Endothelial cell of hepatic sinusoid (primary cell): Measurements from ENCODE around the gene SH2D2A.

ENCODE experiments used
- in situ Hi-C: cut with HindIII; loops from 2 replicates; pipeline ENCODE4 v1.10.0; 2017; ENCODE audit warnings: low sequenced_read_pairs

Gene SH2D2A

GRCh38 chr1:156848461-156849150 is 32.0 kb upstream of the SH2D2A start:
- in situ Hi-C loops = no loop called here

GRCh38 chr1:156847591-156848460 is 31.2 kb upstream of the SH2D2A start:
- in situ Hi-C loops = no loop called here

GRCh38 chr1:156846643-156847042 is 30.0 kb upstream of the SH2D2A start:
- in situ Hi-C loops = no loop called here

- in situ Hi-C loops = no loop called here
Observed at GRCh38 chr1:156845953-156846545, 29.4 kb upstream of the SH2D2A start.

- in situ Hi-C loops = no loop called here
Observed at GRCh38 chr1:156845055-156845952, 28.7 kb upstream of the SH2D2A start.

- in situ Hi-C loops = loop anchor here (5.0 kb wide), 3 partner anchors 42 to 87 kb away; partner anchors contain the start of gene PEAR1
Observed at GRCh38 chr1:156844638-156845037, 28.0 kb upstream of the SH2D2A start.

- in situ Hi-C loops = loop anchor here (5.0 kb wide), 3 partner anchors 42 to 87 kb away; partner anchors contain the start of gene PEAR1
Observed at GRCh38 chr1:156844102-156844501, 27.5 kb upstream of the SH2D2A start.

GRCh38 chr1:156842618-156843300 is 26.1 kb upstream of the SH2D2A start:
- in situ Hi-C loops = loop anchor here (5.0 kb wide), 3 partner anchors 40 to 85 kb away; partner anchors contain the start of gene PEAR1

- in situ Hi-C loops = loop anchor here (5.0 kb wide), 3 partner anchors 39 to 84 kb away; partner anchors contain the start of gene PEAR1
Observed at GRCh38 chr1:156841295-156841855, 24.7 kb upstream of the SH2D2A start.

- in situ Hi-C loops = loop anchor here (5.0 kb wide), 3 partner anchors 39 to 84 kb away; partner anchors contain the start of gene PEAR1
Observed at GRCh38 chr1:156840898-156841279, 24.2 kb upstream of the SH2D2A start.

GRCh38 chr1:156840186-156840897 is 23.7 kb upstream of the SH2D2A start:
- in situ Hi-C loops = loop anchor here (5.0 kb wide), 3 partner anchors 38 to 83 kb away; partner anchors contain the start of gene PEAR1

GRCh38 chr1:156839426-156840109 is 22.9 kb upstream of the SH2D2A start:
- in situ Hi-C loops = loop anchor here (5.0 kb wide), 3 partner anchors 37 to 82 kb away; partner anchors contain the start of gene PEAR1

GRCh38 chr1:156838972-156839371 is 22.3 kb upstream of the SH2D2A start:
- in situ Hi-C loops = no loop called here

- in situ Hi-C loops = no loop called here
Observed at GRCh38 chr1:156836892-156837291, 20.2 kb upstream of the SH2D2A start.

GRCh38 chr1:156836041-156836654 is 19.5 kb upstream of the SH2D2A start:
- in situ Hi-C loops = no loop called here

- in situ Hi-C loops = no loop called here
Observed at GRCh38 chr1:156834322-156834721, 17.7 kb upstream of the SH2D2A start.

GRCh38 chr1:156833603-156834002 is 17.0 kb upstream of the SH2D2A start:
- in situ Hi-C loops = no loop called here

GRCh38 chr1:156832434-156832833 is 15.8 kb upstream of the SH2D2A start:
- in situ Hi-C loops = no loop called here
